T-cell (primary cell): ENCODE results near the gene ACBD7. TPM values are rescaled to one million over a fixed set of nuclear protein-coding genes. Genes with fewer than 3 reads are reported as not detected.

Experiments
- total RNA-seq, 35 experiments: library from RNA in 6 of 35; stranded (reverse) in 6 of 35; fragments of 120-200 nt in 1 of 35; gene quantifications; one replicate each; pipeline versions ENCODE4 v1.2.1 to v1.2.4 and lab custom pipeline; 2013 to 2026

The ACBD7 gene
- total RNA-seq, 5 donors from 2014 or later (not counting 1 experiment from before 2014, with no cell fraction given) = 0.28 to 0.98 (median 0.35) TPM; not detected in 2

Other genes with a start within 250 kb of the ACBD7 start
- 1 to 10 TPM; 2.4 to 5.1 (median 3.4) TPM for gene SUV39H2, start 209.9 kb downstream of the ACBD7 start, total RNA-seq
- gene DCLRE1C, start 134.7 kb downstream of the ACBD7 start, total RNA-seq = 10 to 100 TPM; 13.6 to 26.5 (median 23.1) TPM
- not detected for gene MEIG1, start 129.4 kb downstream of the ACBD7 start, total RNA-seq
- gene OLAH, start 44.8 kb downstream of the ACBD7 start, total RNA-seq = not detected
- 10 to 100 TPM in 4 of 5 donors, 1 to 10 TPM in 1; 8.2 to 21.0 (median 16.6) TPM for gene RPP38, start 8.6 kb upstream of the ACBD7 start, total RNA-seq
- 10 to 100 TPM; 35.5 to 80.4 (median 40.8) TPM for gene NMT2, start 79.9 kb upstream of the ACBD7 start, total RNA-seq